ENCODE results near the gene CSPG4. TPM values are rescaled to one million over a fixed set of nuclear protein-coding genes. Genes with fewer than 3 reads are reported as not detected.
"Not testable (repeated sequence)": the region's sequence is repeated elsewhere in the genome, so short reads cannot be mapped to it uniquely, and the experiment has no call there.

CSPG4 gene
- polyA plus RNA-seq, 2 donors, result 3.0 to 4.0 TPM

GRCh38 chr15:75754871-75755270, 42.2 kb upstream of the CSPG4 start:
- not testable (repeated sequence) for H3K9me3 ChIP-seq (ENCODE audit: control insufficient read depth in 2 of 2, insufficient read depth in 1 of 2, low read depth in 1 of 2, low read length in 1 of 2); H3K4me1 ChIP-seq (ENCODE audit: control insufficient read depth in 2 of 2, insufficient read depth in 2 of 2, low read length in 1 of 2); H3K27me3 ChIP-seq (ENCODE audit: control insufficient read depth in 1 of 2, insufficient read depth in 2 of 2, low read length in 2 of 2); H3K4me3 ChIP-seq (ENCODE audit: low read depth in 1 of 2, low read length in 2 of 2); H3K27ac ChIP-seq (ENCODE audit: low read depth in 2 of 2, low read length in 1 of 2); H3K36me3 ChIP-seq (ENCODE audit: control insufficient read depth in 2 of 2, insufficient read depth in 2 of 2, low read length in 1 of 2)
- 85% methylated on average over 5 of the region's 5 CpGs for WGBS, 2 donors

- no peaks in the 10 kb centered on the region for H3K27me3 ChIP-seq (ENCODE audit: control insufficient read depth in 1 of 2, insufficient read depth in 2 of 2, low read length in 2 of 2)
- H3K9me3 ChIP-seq (ENCODE audit: control insufficient read depth in 2 of 2, insufficient read depth in 1 of 2, low read depth in 1 of 2, low read length in 1 of 2), result no peaks in the 10 kb centered on the region
- H3K4me3 ChIP-seq (ENCODE audit: low read depth in 1 of 2, low read length in 2 of 2), result no peak overlapping the region
- H3K27ac ChIP-seq (ENCODE audit: low read depth in 2 of 2, low read length in 1 of 2), result no peak overlapping the region
- no peaks in the 10 kb centered on the region for H3K36me3 ChIP-seq (ENCODE audit: control insufficient read depth in 2 of 2, insufficient read depth in 2 of 2, low read length in 1 of 2)
- no peaks in the 10 kb centered on the region for H3K4me1 ChIP-seq (ENCODE audit: control insufficient read depth in 2 of 2, insufficient read depth in 2 of 2, low read length in 1 of 2)
- WGBS, 2 donors, result 83 to 86% methylated on average over 8 of the region's 8 CpGs
Observed at GRCh38 chr15:75753145-75753544, 40.5 kb upstream of the CSPG4 start.

GRCh38 chr15:75751891-75752290, 39.2 kb upstream of the CSPG4 start:
- Histone ChIP-seq H3K27me3 (ENCODE audit: control insufficient read depth in 1 of 2, insufficient read depth in 2 of 2, low read length in 2 of 2) (no peaks in the 10 kb centered on the region), H3K36me3 (ENCODE audit: control insufficient read depth in 2 of 2, insufficient read depth in 2 of 2, low read length in 1 of 2) (no peaks in the 10 kb centered on the region), H3K27ac (ENCODE audit: low read depth in 2 of 2, low read length in 1 of 2) (no peak overlapping the region), H3K9me3 (ENCODE audit: control insufficient read depth in 2 of 2, insufficient read depth in 1 of 2, low read depth in 1 of 2, low read length in 1 of 2) (no peaks in the 10 kb centered on the region), H3K4me3 (ENCODE audit: low read depth in 1 of 2, low read length in 2 of 2) (no peak overlapping the region), H3K4me1 (ENCODE audit: control insufficient read depth in 2 of 2, insufficient read depth in 2 of 2, low read length in 1 of 2) (no peaks in the 10 kb centered on the region)
- 81 to 97% methylated on average over 4 of the region's 4 CpGs for WGBS, 2 donors

- Histone ChIP-seq H3K27me3 (ENCODE audit: control insufficient read depth in 1 of 2, insufficient read depth in 2 of 2, low read length in 2 of 2) (no peaks in the 10 kb centered on the region), H3K4me1 (ENCODE audit: control insufficient read depth in 2 of 2, insufficient read depth in 2 of 2, low read length in 1 of 2) (no peaks in the 10 kb centered on the region), H3K27ac (ENCODE audit: low read depth in 2 of 2, low read length in 1 of 2) (no peak overlapping the region), H3K9me3 (ENCODE audit: control insufficient read depth in 2 of 2, insufficient read depth in 1 of 2, low read depth in 1 of 2, low read length in 1 of 2) (no peaks in the 10 kb centered on the region), H3K36me3 (ENCODE audit: control insufficient read depth in 2 of 2, insufficient read depth in 2 of 2, low read length in 1 of 2) (no peaks in the 10 kb centered on the region), H3K4me3 (ENCODE audit: low read depth in 1 of 2, low read length in 2 of 2) (no peak overlapping the region)
- 40 to 48% methylated on average over 2 of the region's 2 CpGs for WGBS, 2 donors
Observed at GRCh38 chr15:75751116-75751875, 38.6 kb upstream of the CSPG4 start.

GRCh38 chr15:75750261-75751050, 37.8 kb upstream of the CSPG4 start:
- Histone ChIP-seq H3K36me3 (ENCODE audit: control insufficient read depth in 2 of 2, insufficient read depth in 2 of 2, low read length in 1 of 2) (no peaks in the 10 kb centered on the region), H3K27me3 (ENCODE audit: control insufficient read depth in 1 of 2, insufficient read depth in 2 of 2, low read length in 2 of 2) (no peaks in the 10 kb centered on the region), H3K9me3 (ENCODE audit: control insufficient read depth in 2 of 2, insufficient read depth in 1 of 2, low read depth in 1 of 2, low read length in 1 of 2) (no peaks in the 10 kb centered on the region), H3K4me3 (ENCODE audit: low read depth in 1 of 2, low read length in 2 of 2) (no peak overlapping the region), H3K4me1 (ENCODE audit: control insufficient read depth in 2 of 2, insufficient read depth in 2 of 2, low read length in 1 of 2) (no peaks in the 10 kb centered on the region), H3K27ac (ENCODE audit: low read depth in 2 of 2, low read length in 1 of 2) (no peak overlapping the region)
- 88 to 89% methylated on average over 10 of the region's 10 CpGs for whole genome bisulfite sequencing, 2 donors

- WGBS, 2 donors, result 86 to 95% methylated on average over 4 of the region's 4 CpGs
- Histone ChIP-seq H3K36me3 (ENCODE audit: control insufficient read depth in 2 of 2, insufficient read depth in 2 of 2, low read length in 1 of 2) (no peaks in the 10 kb centered on the region), H3K9me3 (ENCODE audit: control insufficient read depth in 2 of 2, insufficient read depth in 1 of 2, low read depth in 1 of 2, low read length in 1 of 2) (no peaks in the 10 kb centered on the region), H3K27me3 (ENCODE audit: control insufficient read depth in 1 of 2, insufficient read depth in 2 of 2, low read length in 2 of 2) (no peaks in the 10 kb centered on the region), H3K27ac (ENCODE audit: low read depth in 2 of 2, low read length in 1 of 2) (no peak overlapping the region), H3K4me3 (ENCODE audit: low read depth in 1 of 2, low read length in 2 of 2) (no peak overlapping the region), H3K4me1 (ENCODE audit: control insufficient read depth in 2 of 2, insufficient read depth in 2 of 2, low read length in 1 of 2) (no peaks in the 10 kb centered on the region)
Observed at GRCh38 chr15:75749820-75750219, 37.2 kb upstream of the CSPG4 start.

GRCh38 chr15:75748882-75749281, 36.2 kb upstream of the CSPG4 start:
- H3K36me3 ChIP-seq (ENCODE audit: control insufficient read depth in 2 of 2, insufficient read depth in 2 of 2, low read length in 1 of 2); H3K9me3 ChIP-seq (ENCODE audit: control insufficient read depth in 2 of 2, insufficient read depth in 1 of 2, low read depth in 1 of 2, low read length in 1 of 2); H3K4me3 ChIP-seq (ENCODE audit: low read depth in 1 of 2, low read length in 2 of 2); H3K4me1 ChIP-seq (ENCODE audit: control insufficient read depth in 2 of 2, insufficient read depth in 2 of 2, low read length in 1 of 2); H3K27ac ChIP-seq (ENCODE audit: low read depth in 2 of 2, low read length in 1 of 2); H3K27me3 ChIP-seq (ENCODE audit: control insufficient read depth in 1 of 2, insufficient read depth in 2 of 2, low read length in 2 of 2): not testable (repeated sequence)
- 68 to 70% methylated on average over 5 to 8 of the region's 10 CpGs for WGBS, 2 donors

- H3K27ac ChIP-seq (ENCODE audit: low read depth in 2 of 2, low read length in 1 of 2); H3K9me3 ChIP-seq (ENCODE audit: control insufficient read depth in 2 of 2, insufficient read depth in 1 of 2, low read depth in 1 of 2, low read length in 1 of 2); H3K36me3 ChIP-seq (ENCODE audit: control insufficient read depth in 2 of 2, insufficient read depth in 2 of 2, low read length in 1 of 2); H3K4me1 ChIP-seq (ENCODE audit: control insufficient read depth in 2 of 2, insufficient read depth in 2 of 2, low read length in 1 of 2); H3K27me3 ChIP-seq (ENCODE audit: control insufficient read depth in 1 of 2, insufficient read depth in 2 of 2, low read length in 2 of 2); H3K4me3 ChIP-seq (ENCODE audit: low read depth in 1 of 2, low read length in 2 of 2): not testable (repeated sequence)
- WGBS, 2 donors, result 94 to 96% methylated on average over 5 of the region's 5 CpGs
Observed at GRCh38 chr15:75747121-75747520, 34.5 kb upstream of the CSPG4 start.

- Histone ChIP-seq H3K27ac (ENCODE audit: low read depth in 2 of 2, low read length in 1 of 2) (no peak overlapping the region), H3K27me3 (ENCODE audit: control insufficient read depth in 1 of 2, insufficient read depth in 2 of 2, low read length in 2 of 2) (no peaks in the 10 kb centered on the region), H3K4me1 (ENCODE audit: control insufficient read depth in 2 of 2, insufficient read depth in 2 of 2, low read length in 1 of 2) (no peaks in the 10 kb centered on the region), H3K36me3 (ENCODE audit: control insufficient read depth in 2 of 2, insufficient read depth in 2 of 2, low read length in 1 of 2) (no peaks in the 10 kb centered on the region), H3K4me3 (ENCODE audit: low read depth in 1 of 2, low read length in 2 of 2) (no peak overlapping the region), H3K9me3 (ENCODE audit: control insufficient read depth in 2 of 2, insufficient read depth in 1 of 2, low read depth in 1 of 2, low read length in 1 of 2) (no peaks in the 10 kb centered on the region)
- 82 to 94% methylated on average over 1 of the region's 1 CpG for WGBS, 2 donors
Observed at GRCh38 chr15:75745305-75745704, 32.7 kb upstream of the CSPG4 start.

- H3K36me3 ChIP-seq (ENCODE audit: control insufficient read depth in 2 of 2, insufficient read depth in 2 of 2, low read length in 1 of 2); H3K4me1 ChIP-seq (ENCODE audit: control insufficient read depth in 2 of 2, insufficient read depth in 2 of 2, low read length in 1 of 2); H3K4me3 ChIP-seq (ENCODE audit: low read depth in 1 of 2, low read length in 2 of 2); H3K27me3 ChIP-seq (ENCODE audit: control insufficient read depth in 1 of 2, insufficient read depth in 2 of 2, low read length in 2 of 2); H3K9me3 ChIP-seq (ENCODE audit: control insufficient read depth in 2 of 2, insufficient read depth in 1 of 2, low read depth in 1 of 2, low read length in 1 of 2); H3K27ac ChIP-seq (ENCODE audit: low read depth in 2 of 2, low read length in 1 of 2): not testable (repeated sequence)
- 89 to 93% methylated on average over 4 of the region's 4 CpGs for WGBS, 2 donors
Observed at GRCh38 chr15:75742346-75742745, 29.7 kb upstream of the CSPG4 start.

All from esophagus (tissue), 2 donors.